Caco-2 (cell line): Measurements from ENCODE around the gene JAG1. TPM values are rescaled to one million over a fixed set of nuclear protein-coding genes. Genes with fewer than 3 reads are reported as not detected.

Experiments
- BruUV-seq: library from RNA; stranded (reverse); fragments of 400-500 nt; replicated peaks from 2 replicates; lab custom pipeline; 2021; lab: Mats Ljungman, UMichigan
- CTCF ChIA-PET: fragments of 300-600 bp; sonication (Branson Sonifier 250); formaldehyde crosslinking; loops from one replicate; lab custom pipeline; 2022; ENCODE audit warnings: antibody characterized with exemption; lab: Charles Lee
- POLR2A ChIA-PET: fragments of 300-600 bp; sonication (Branson Sonifier 250); formaldehyde crosslinking; loops from one replicate; lab custom pipeline; 2022; ENCODE audit warnings: antibody characterized with exemption; lab: Charles Lee
- DNase-seq, 2 experiments: peaks; one replicate each; pipeline versions ENCODE4 v3.0.0 to v3.0.0-alpha.2; 2020 to 2022
- H3K27me3 ChIP-seq: replicated peaks from 2 replicates; pipeline ENCODE4 v1.6.0; 2011; ENCODE audit warnings: low read length; ENCODE audit not compliant: control insufficient read depth, insufficient read depth
- H3K36me3 ChIP-seq: 2 replicates; pipeline ENCODE4 v1.5.1; 2011; ENCODE audit warnings: low read length; ENCODE audit not compliant: control insufficient read depth, insufficient read depth
- H3K4me1 ChIP-seq: fragments of 250-450 bp; sonication (Bioruptor Pico); 2 replicates; pipeline ENCODE4 v1.5.1; 2020; ENCODE audit warnings: mild to moderate bottlenecking
- H3K4me3 ChIP-seq: 2 replicates; pipeline ENCODE4 v1.5.1; 2011; ENCODE audit warnings: low read depth, mild to moderate bottlenecking, control low read depth, low read length
- H3K9me3 ChIP-seq: fragments of 250-450 bp; sonication (Bioruptor Pico); 2 replicates; pipeline ENCODE4 v1.5.1; 2020; ENCODE audit warnings: mild to moderate bottlenecking, moderate library complexity
- H3K27ac Mint-ChIP-seq: one replicate; pipeline ENCODE4 v1.8.0; 2022; ENCODE audit warnings: mixed read lengths; ENCODE audit not compliant: unreplicated experiment
- H3K27me3 Mint-ChIP-seq: one replicate; pipeline ENCODE4 v1.8.0; 2022; ENCODE audit warnings: mixed read lengths; ENCODE audit not compliant: insufficient read depth, unreplicated experiment
- H3K36me3 Mint-ChIP-seq: one replicate; pipeline ENCODE4 v1.8.0; 2022; ENCODE audit warnings: mild to moderate bottlenecking, mixed read lengths; ENCODE audit not compliant: insufficient read depth, unreplicated experiment
- H3K4me1 Mint-ChIP-seq: one replicate; pipeline ENCODE4 v1.8.0; 2022; ENCODE audit warnings: low read depth, mixed read lengths; ENCODE audit not compliant: unreplicated experiment
- H3K4me3 Mint-ChIP-seq: one replicate; pipeline ENCODE4 v1.8.0; 2022; ENCODE audit warnings: mild to moderate bottlenecking, moderate library complexity, mixed read lengths; ENCODE audit not compliant: unreplicated experiment
- H3K9me3 Mint-ChIP-seq: one replicate; pipeline ENCODE4 v1.8.0; 2022; ENCODE audit warnings: mixed read lengths; ENCODE audit not compliant: unreplicated experiment
- CTCF ChIP-seq, 2 experiments: fragments of 200-600 bp in 1 of 2; IDR thresholded peaks; 1 replicate in 1 of 2; 2 replicates in 1 of 2; pipeline versions ENCODE4 v1.5.1 to v1.8.0; 2011 to 2022; ENCODE audit warnings: antibody characterized with exemption in 1 of 2, control low read depth in 1 of 2, inconsistent platforms in 1 of 2, low read depth in 1 of 2, low read length in 1 of 2, mild to moderate bottlenecking in 1 of 2, moderate library complexity in 1 of 2; ENCODE audit not compliant: insufficient read depth in 1 of 2, severe bottlenecking in 1 of 2, unreplicated experiment in 1 of 2
- intact Hi-C: fragments of 100-400 bp; cut with micrococcal nuclease; formaldehyde crosslinking; loops from one replicate; pipeline ENCODE4 v1.10.0; 2022; ENCODE audit not compliant: unreplicated experiment
- total RNA-seq: library from RNA; stranded (reverse); gene quantifications from 2 replicates; pipeline ENCODE4 v1.2.3, GENCODE V29; 2022

Gene JAG1
- total RNA-seq, 1 experiment from 2014 or later, result 69.8 TPM

- CTCF ChIA-PET, result interaction anchor here (0.6 to 0.9 kb wide), 2 partner anchors 23 to 32 kb away, joined by 3 to 7 read pairs; no protein-coding TSS in a partner anchor
- H3K27ac Mint-ChIP-seq, result no peak overlapping the region
Observed at GRCh38 chr20:10637031-10637559, 36.7 kb downstream of the JAG1 start.

GRCh38 chr20:10636326-10636818 is 37.4 kb downstream of the JAG1 start:
- POLR2A ChIA-PET, result no interaction called here
- Mint-ChIP-seq H3K4me1 (peaks cover 11% of the 10 kb centered on the region), H3K36me3 (peaks cover 51% of the 10 kb centered on the region), H3K9me3 (no peaks in the 10 kb centered on the region), H3K27ac (no peak overlapping the region), H3K27me3 (no peaks in the 10 kb centered on the region), H3K4me3 (no peak overlapping the region)
- H3K27me3 ChIP-seq, result no peaks in the 10 kb centered on the region
- no peak overlapping the region for H3K4me3 ChIP-seq
- 0 out of 2 replicates have a peak, but pooled peaks cover 10% of the 10 kb centered on the region for H3K4me1 ChIP-seq
- no peaks in the 10 kb centered on the region for H3K9me3 ChIP-seq
- no TSS peak for BruUV-seq
- CTCF ChIA-PET, result interaction anchor here (0.6 to 0.9 kb wide), 2 partner anchors 24 to 32 kb away, joined by 3 to 7 read pairs; no protein-coding TSS in a partner anchor
- intact Hi-C loops, result loop anchor here (2.0 kb wide), 1 partner anchor 84 kb away; no protein-coding TSS in a partner anchor
- TF ChIP-seq CTCF (IDR thresholded peaks at IDR 0.05; ENCODE audit: insufficient read depth in 1 of 2, low read depth in 1 of 2, low read length in 1 of 2, severe bottlenecking in 1 of 2, unreplicated experiment in 1 of 2), result no peak
- DNase-seq, result no peak
- H3K36me3 ChIP-seq, result peaks cover 3% of the 10 kb centered on the region; the same call in 1 of the 2 replicates

More at GRCh38 chr20:10637031-10637559, 36.7 kb downstream of the JAG1 start:
- Mint-ChIP-seq H3K4me1 (peaks cover 11% of the 10 kb centered on the region), H3K27me3 (no peaks in the 10 kb centered on the region), H3K9me3 (no peaks in the 10 kb centered on the region), H3K36me3 (peaks cover 59% of the 10 kb centered on the region), H3K4me3 (no peak overlapping the region)
- Histone ChIP-seq H3K27me3 (no peaks in the 10 kb centered on the region), H3K4me1 (0 out of 2 replicates have a peak, but pooled peaks cover 10% of the 10 kb centered on the region), H3K9me3 (no peaks in the 10 kb centered on the region), H3K36me3 (peaks cover 9% of the 10 kb centered on the region), H3K4me3 (no peak overlapping the region)
- no TSS peak for BruUV-seq
- DNase-seq, result no peak
- POLR2A ChIA-PET, result interaction anchor here (0.5 kb wide), 1 partner anchor 32 kb away, joined by 4 read pairs; no protein-coding TSS in a partner anchor
- no peak for TF ChIP-seq CTCF (IDR thresholded peaks at IDR 0.05; ENCODE audit: insufficient read depth in 1 of 2, low read depth in 1 of 2, low read length in 1 of 2, severe bottlenecking in 1 of 2, unreplicated experiment in 1 of 2)
- intact Hi-C loops, result loop anchor here (2.0 kb wide), 1 partner anchor 84 kb away; no protein-coding TSS in a partner anchor

GRCh38 chr20:10635476-10636208 is 38.2 kb downstream of the JAG1 start:
- DNase-seq, result no peak
- Histone ChIP-seq H3K27me3 (no peaks in the 10 kb centered on the region), H3K36me3 (peaks cover 3% of the 10 kb centered on the region; the same call in 1 of the 2 replicates), H3K4me3 (no peak overlapping the region), H3K4me1 (0 out of 2 replicates have a peak, but pooled peaks cover 10% of the 10 kb centered on the region), H3K9me3 (no peaks in the 10 kb centered on the region)
- H3K36me3 Mint-ChIP-seq, result peaks cover 44% of the 10 kb centered on the region
- intact Hi-C loops, result loop anchor here (2.0 kb wide), 1 partner anchor 83 kb away; no protein-coding TSS in a partner anchor
- H3K27ac Mint-ChIP-seq, result no peak overlapping the region
- ChIA-PET POLR2A (no interaction called here), CTCF (no interaction called here)
- peaks cover 11% of the 10 kb centered on the region for H3K4me1 Mint-ChIP-seq
- no peaks in the 10 kb centered on the region for H3K9me3 Mint-ChIP-seq
- no peak for TF ChIP-seq CTCF (IDR thresholded peaks at IDR 0.05; ENCODE audit: insufficient read depth in 1 of 2, low read depth in 1 of 2, low read length in 1 of 2, severe bottlenecking in 1 of 2, unreplicated experiment in 1 of 2)
- H3K4me3 Mint-ChIP-seq, result no peak overlapping the region
- no TSS peak for BruUV-seq
- no peaks in the 10 kb centered on the region for H3K27me3 Mint-ChIP-seq
